GM12878 (cell line): ENCODE results near the gene TMUB2. TPM values are rescaled to one million over a fixed set of nuclear protein-coding genes. Genes with fewer than 3 reads are reported as not detected.

ENCODE experiments used
- ATAC-seq: fragments of 200-7000 bp; cut with Tn5 transposase; 3 replicates; pipeline ENCODE4 v1.9.1; 2020; ENCODE audit warnings: mild to moderate bottlenecking, moderate library complexity
- BruUV-seq: library from RNA; stranded (reverse); fragments of 400-500 nt; replicated peaks from 2 replicates; lab custom pipeline; 2021; lab: Mats Ljungman, UMichigan
- CTCF ChIA-PET: fragments of 300-600 bp; sonication (Branson Sonifier 250); formaldehyde crosslinking; extraction: SDS; loops from one replicate; lab custom pipeline; 2021; ENCODE audit warnings: inconsistent platforms; lab: Yijun Ruan, JAX
- POLR2A ChIA-PET: fragments of 350-600 bp; formaldehyde crosslinking; extraction: SDS; loops from one replicate; lab custom pipeline; 2021; ENCODE audit warnings: inconsistent platforms; lab: Charles Lee
- RAD21 ChIA-PET: fragments of 300-600 bp; sonication (Branson Sonifier 250); formaldehyde crosslinking; loops from one replicate; lab custom pipeline; 2023; ENCODE audit warnings: antibody characterized with exemption; ENCODE audit not compliant: unreplicated experiment; lab: Charles Lee
- SMC1A ChIA-PET: fragments of 300-600 bp; sonication (Branson Sonifier 250); formaldehyde crosslinking; loops from one replicate; lab custom pipeline; 2023; ENCODE audit not compliant: unreplicated experiment, uncharacterized antibody; lab: Charles Lee
- DNase-seq: peaks from one replicate; pipeline ENCODE4 v3.0.0-alpha.2; 2011; ENCODE audit warnings: low read depth, low spot score
- FAIRE-seq: peaks from 3 replicates; lab custom pipeline; 2011; peaks lifted over from hg19 to GRCh38; lab: Jason Lieb, UNC
- H2AFZ ChIP-seq: 2 replicates; pipeline ENCODE4 v1.6.0; 2011; ENCODE audit warnings: low read depth, low read length, control low read depth; ENCODE audit not compliant: control insufficient read depth
- H3K27ac ChIP-seq: 2 replicates; pipeline ENCODE4 v1.5.1; 2011; ENCODE audit warnings: control low read depth; ENCODE audit not compliant: control insufficient read depth, insufficient read depth
- H3K27me3 ChIP-seq, 2 experiments: replicated peaks in 1 of 2; 2 replicates each; pipeline versions ENCODE4 v1.6.0 to v1.6.1; 2011; ENCODE audit warnings: low read length in 1 of 2; ENCODE audit not compliant: control insufficient read depth in 2 of 2, insufficient read depth in 2 of 2
- H3K36me3 ChIP-seq, 2 experiments: 2 replicates each; pipeline ENCODE4 v1.5.1; 2011; ENCODE audit warnings: low read length in 1 of 2; ENCODE audit not compliant: control insufficient read depth in 2 of 2, insufficient read depth in 2 of 2
- H3K4me1 ChIP-seq: 2 replicates; pipeline ENCODE4 v1.6.1; 2011; ENCODE audit warnings: mild to moderate bottlenecking, low read length, moderate library complexity, mixed read lengths; ENCODE audit not compliant: control insufficient read depth, insufficient read depth
- H3K4me2 ChIP-seq: 2 replicates; pipeline ENCODE4 v1.6.0; 2011; ENCODE audit warnings: control low read depth; ENCODE audit not compliant: control insufficient read depth, insufficient read depth
- H3K4me3 ChIP-seq: fragments of 200-600 bp; sonication (generic); 2 replicates; pipeline ENCODE4 v1.5.1; 2016
- H3K79me2 ChIP-seq: 2 replicates; pipeline ENCODE4 v1.6.0; 2011; ENCODE audit warnings: low read length; ENCODE audit not compliant: control insufficient read depth, insufficient read depth
- H3K9ac ChIP-seq: 2 replicates; pipeline ENCODE4 v1.8.0; 2011; ENCODE audit warnings: low read length, control low read depth, mixed read lengths; ENCODE audit not compliant: control insufficient read depth, insufficient read depth
- H3K9me3 ChIP-seq: replicated peaks from 3 replicates; pipeline ENCODE4 v1.5.1; 2011; ENCODE audit warnings: mild to moderate bottlenecking, low read length; ENCODE audit not compliant: control insufficient read depth, insufficient read depth
- H4K20me1 ChIP-seq: 2 replicates; pipeline ENCODE4 v1.6.0; 2011; ENCODE audit not compliant: control insufficient read depth, insufficient read depth
- CREB1 ChIP-seq: IDR thresholded peaks from 2 replicates; pipeline ENCODE4 v1.6.1; 2012; ENCODE audit warnings: low read depth, mild to moderate bottlenecking, inconsistent platforms
- POLR2A ChIP-seq: IDR thresholded peaks from 2 replicates; pipeline ENCODE4 v1.6.1; 2011; ENCODE audit warnings: low read depth, mild to moderate bottlenecking, low read length
- ZNF274 ChIP-seq: IDR thresholded peaks from one replicate; pipeline ENCODE4 v1.8.0; 2011; ENCODE audit not compliant: insufficient read length, insufficient read depth
- WGBS: methylation state at CpG from one replicate; pipeline ENCODE4 v1.1.6; 2016; ENCODE audit warnings: low lambda C conversion rate; ENCODE audit not compliant: insufficient replicate concordance, insufficient coverage; ENCODE audit errors: missing lambda C conversion rate; 5-methylcytosine and 5-hydroxymethylcytosine counted together
- in situ Hi-C: fragments of 300-500 bp; cut with MboI; formaldehyde crosslinking; loops from 9 replicates; pipeline ENCODE4 v1.14.3; 2018; ENCODE audit warnings: mixed read lengths
- intact Hi-C: fragments of 100-400 bp; cut with micrococcal nuclease; formaldehyde crosslinking; loops from one replicate; pipeline ENCODE4 v1.14.2; 2022; ENCODE audit not compliant: unreplicated experiment
- polyA plus RNA-seq, 11 experiments: library from polyadenylated mRNA; depleted of rRNA in 4 of 11; unstranded in 6 of 11; stranded (reverse) in 5 of 11; fragments of >200 nt; fragmentation: Nextera tagmentation in 4 of 11; fragmentation: Illumina TruSeq in 1 of 11; extraction: Ambion mirVana in 4 of 11; extraction: Trizol in 1 of 11; gene quantifications; 1 replicate in 1 of 11; 2 replicates in 10 of 11; pipeline versions ENCODE4 v1.2.1 to v1.2.3, GENCODE V29; 2011 to 2016; ENCODE audit warnings: inconsistent platforms in 2 of 11, missing spikeins in 2 of 11, low read depth in 1 of 11
- total RNA-seq, 4 experiments: library from RNA; depleted of rRNA in 3 of 4; stranded (reverse); fragments of >200 nt in 3 of 4; fragmentation: Illumina TruSeq in 1 of 4; extraction: Trizol in 1 of 4; gene quantifications; 2 replicates each; pipeline versions ENCODE4 v1.2.1 to v1.2.3, GENCODE V29; 2013 to 2021

The TMUB2 gene
- total and polyA plus RNA-seq, 10 of the 15 experiments (the other 5 are each of a cell fraction or from before 2014, with no cell fraction given): 4.3 to 34.0 (median 20.0) TPM

DNA sequence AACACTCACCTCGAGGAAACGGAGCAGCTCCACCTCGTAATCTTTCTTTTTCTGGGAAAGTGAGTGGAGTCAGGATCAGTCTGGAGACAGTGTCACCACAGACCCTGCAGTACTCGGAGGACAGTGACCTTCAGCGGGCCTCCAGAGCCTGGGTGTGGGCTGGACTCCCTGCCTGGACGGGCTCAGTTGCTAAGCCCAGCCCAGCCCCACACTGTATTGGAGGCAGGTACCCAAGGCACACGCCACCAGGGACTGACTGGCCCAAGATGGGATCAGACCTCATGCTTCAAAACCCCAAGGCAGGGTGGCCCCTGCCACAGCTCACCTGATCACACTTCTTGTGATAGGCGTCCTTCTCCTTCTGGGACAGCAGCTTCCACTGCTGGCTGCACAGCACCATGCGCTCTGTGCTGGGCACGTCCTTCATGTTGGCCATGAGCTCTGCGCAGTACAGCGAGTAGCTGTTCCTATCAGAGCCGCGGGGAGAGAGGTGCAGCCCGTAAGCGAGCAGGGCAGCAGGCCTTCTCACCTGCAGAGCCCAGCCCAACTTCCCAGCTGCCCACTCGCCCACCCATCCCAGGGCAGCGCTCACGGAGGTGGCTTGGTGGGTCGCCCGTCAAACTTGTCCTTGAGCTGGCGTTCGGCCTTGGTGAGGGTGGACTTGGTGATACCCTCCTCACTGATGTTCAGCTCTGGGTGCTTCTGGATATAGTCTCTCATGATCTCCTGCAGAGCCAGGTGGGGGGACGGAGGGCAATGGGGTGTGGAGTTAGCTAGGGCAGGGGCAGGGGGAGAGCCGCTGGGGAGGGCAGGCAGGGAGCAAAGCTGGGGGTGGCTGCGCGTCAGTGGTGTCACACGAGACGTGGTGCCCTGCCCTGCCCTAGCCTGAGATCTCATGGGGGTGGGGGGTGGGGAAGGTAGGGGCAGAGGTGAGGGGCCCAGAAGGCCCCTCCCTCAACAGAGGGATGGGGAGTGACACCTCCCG, 24.8 kb downstream of the TMUB2 start:
- Histone ChIP-seq H3K79me2 (peaks cover 22% of the 10 kb centered on the region), H2AFZ (no peak overlapping the region), H3K9ac (no peak overlapping the region), H3K4me2 (peak overlapping the region; percentile 30; the same call in 1 of the 2 replicates), H3K36me3 (peaks cover 50 to 60% of the 10 kb centered on the region in 2 experiments), H3K4me3 (no peak overlapping the region), H3K27ac (no peak overlapping the region; the same call in 1 of the 2 replicates), H4K20me1 (peaks cover 2% of the 10 kb centered on the region; the same call in 1 of the 2 replicates), H3K27me3 (no peaks in the 10 kb centered on the region), H3K4me1 (peaks cover 32% of the 10 kb centered on the region), H3K9me3 (no peaks in the 10 kb centered on the region)
- no TSS peak for BruUV-seq
- 88% methylated on average over 24 of the region's 30 CpGs for WGBS
- CTCF ChIA-PET: interaction anchor here (1.1 to 7.0 kb wide), 9 partner anchors 11 to 311 kb away, joined by 3 to 135 read pairs (median 13); partner anchors contain the start of genes ATXN7L3, GRN, SLC25A39 and SLC4A1
- DNase-seq (no peak), ATAC-seq (no peak), FAIRE-seq (no peak)
- POLR2A ChIA-PET: interaction anchor here (0.8 to 2.6 kb wide), 6 partner anchors 10 to 136 kb away, joined by 3 to 16 read pairs (median 6); partner anchors contain the start of genes GRN and TMUB2
- intact Hi-C loops (loop anchor here (10.0 kb wide), 1 partner anchor 293 kb away; the partner anchor contains the start of gene GPATCH8), in situ Hi-C loops (loop anchor here (25.0 kb wide), 1 partner anchor 301 kb away; the partner anchor contains the start of gene GPATCH8)
- RAD21 ChIA-PET: interaction anchor here (3.1 to 3.7 kb wide), 3 partner anchors 114 to 139 kb away, joined by 21 to 40 read pairs (median 31); partner anchors contain the start of genes GRN and SLC25A39
- SMC1A ChIA-PET: interaction anchor here (1.8 to 3.1 kb wide), 4 partner anchors 14 to 120 kb away, joined by 4 to 38 read pairs (median 9); no protein-coding TSS in a partner anchor
- peak; percentile 67 for TF ChIP-seq POLR2A
- no peak for TF ChIP-seq ZNF274
- TF ChIP-seq CREB1: no peak
